Measurements from ENCODE around the gene SF3B3.

SF3B3 gene

GRCh38 chr16:70594569-70594968, 71.0 kb downstream of the SF3B3 start:
- DNase-seq (ENCODE audit: low read depth in 2 of 2) = peak in 1 of 2 donors; percentile 59
- TF ChIP-seq CTCF (IDR thresholded peaks at IDR 0.05; ENCODE audit: low read depth, low read length) = no peak
- H3K4me3 ChIP-seq (replicated peaks in 1 of 2; ENCODE audit: low read depth in 2 of 2, low read length in 2 of 2) = no peak overlapping the region

- no peak overlapping the region for H3K4me3 ChIP-seq (replicated peaks in 1 of 2; ENCODE audit: low read depth in 2 of 2, low read length in 2 of 2)
- DNase-seq (ENCODE audit: low read depth in 2 of 2) = no peak
- no peak for TF ChIP-seq CTCF (IDR thresholded peaks at IDR 0.05; ENCODE audit: low read depth, low read length)
These were observed 73.7 kb downstream of the SF3B3 start for GRCh38 chr16:70597135-70597835.

- DNase-seq (ENCODE audit: low read depth in 2 of 2) = no peak
- no peak overlapping the region for H3K4me3 ChIP-seq (replicated peaks in 1 of 2; ENCODE audit: low read depth in 2 of 2, low read length in 2 of 2)
- TF ChIP-seq CTCF (IDR thresholded peaks at IDR 0.05; ENCODE audit: low read depth, low read length) = no peak
These were observed 75.4 kb downstream of the SF3B3 start for GRCh38 chr16:70598937-70599503.

- no peak overlapping the region for H3K4me3 ChIP-seq (replicated peaks in 1 of 2; ENCODE audit: low read depth in 2 of 2, low read length in 2 of 2)
- no peak for TF ChIP-seq CTCF (IDR thresholded peaks at IDR 0.05; ENCODE audit: low read depth, low read length)
- no peak for DNase-seq (ENCODE audit: low read depth in 2 of 2)
These were observed 77.1 kb downstream of the SF3B3 start for GRCh38 chr16:70600730-70601129.

- TF ChIP-seq CTCF (IDR thresholded peaks at IDR 0.05; ENCODE audit: low read depth, low read length) = no peak
- DNase-seq (ENCODE audit: low read depth in 2 of 2) = peak in 1 of 2 donors; percentile 59
- H3K4me3 ChIP-seq (replicated peaks in 1 of 2; ENCODE audit: low read depth in 2 of 2, low read length in 2 of 2) = no peak overlapping the region
These were observed 78.3 kb downstream of the SF3B3 start for GRCh38 chr16:70601576-70602575.

- H3K4me3 ChIP-seq (replicated peaks in 1 of 2; ENCODE audit: low read depth in 2 of 2, low read length in 2 of 2) = no peak overlapping the region
- DNase-seq (ENCODE audit: low read depth in 2 of 2) = no peak
- TF ChIP-seq CTCF (IDR thresholded peaks at IDR 0.05; ENCODE audit: low read depth, low read length) = no peak
These were observed 79.2 kb downstream of the SF3B3 start for GRCh38 chr16:70602831-70603230.
